B cell (primary cell): ENCODE measurements around the gene TENM4. TPM values are rescaled to one million over a fixed set of nuclear protein-coding genes. Genes with fewer than 3 reads are reported as not detected.

Experiments
- ATAC-seq: fragments of 200-7000 bp; cut with Tn5 transposase; one replicate; pipeline ENCODE4 v1.10.0; 2021; ENCODE audit warnings: low read depth, mild to moderate bottlenecking, moderate number of reproducible peaks, moderate library complexity
- CTCF ChIA-PET: fragments of 350-600 bp; sonication (Branson Sonifier 250); formaldehyde crosslinking; loops from one replicate; lab custom pipeline; 2021; ENCODE audit warnings: antibody characterized with exemption, inconsistent platforms; lab: Charles Lee
- POLR2A ChIA-PET: fragments of 350-600 bp; sonication (Branson Sonifier 250); formaldehyde crosslinking; loops from one replicate; lab custom pipeline; 2021; ENCODE audit warnings: antibody characterized with exemption; lab: Charles Lee
- DNase-seq: peaks from one replicate; pipeline ENCODE4 v3.0.0; 2013
- H2AFZ ChIP-seq: 2 replicates; pipeline ENCODE4 v1.6.1; 2012; ENCODE audit warnings: mild to moderate bottlenecking, low read depth, low read length; ENCODE audit not compliant: insufficient read depth, poor library complexity, severe bottlenecking
- H3K27ac ChIP-seq, 2 donors: 1 replicate in 1 of 2; 2 replicates in 1 of 2; pipeline ENCODE4 v1.5.1; 2012 to 2013; ENCODE audit warnings: low read length in 2 of 2, mild to moderate bottlenecking in 2 of 2, moderate library complexity in 1 of 2
- H3K27me3 ChIP-seq, 4 experiments: fragments of 200-600 bp in 1 of 4; sonication (generic) in 1 of 4; replicated peaks in 1 of 4; 1 replicate in 2 of 4; 2 replicates in 2 of 4; pipeline versions ENCODE4 v1.6.1 to v1.7.0; 2013 to 2016; ENCODE audit warnings: low read length in 3 of 4, mild to moderate bottlenecking in 2 of 4, mixed read lengths in 1 of 4, moderate library complexity in 1 of 4; ENCODE audit not compliant: insufficient read depth in 4 of 4, control insufficient read depth in 3 of 4; ENCODE audit errors: control extremely low read depth in 1 of 4
- H3K36me3 ChIP-seq, 2 experiments: replicated peaks in 1 of 2; 1 replicate in 1 of 2; 2 replicates in 1 of 2; pipeline versions ENCODE4 v1.6.1 to v1.7.1; 2013; ENCODE audit warnings: low read length in 1 of 2; ENCODE audit not compliant: insufficient read depth in 2 of 2, control insufficient read depth in 1 of 2; ENCODE audit errors: control extremely low read depth in 1 of 2, extremely low read depth in 1 of 2
- H3K4me1 ChIP-seq, 2 donors: fragments of 200-600 bp in 1 of 2; sonication (generic) in 1 of 2; 1 replicate in 1 of 2; 2 replicates in 1 of 2; pipeline versions ENCODE4 v1.5.1 to v1.6.1; 2013 to 2017; ENCODE audit warnings: low read length in 2 of 2; ENCODE audit not compliant: control insufficient read depth in 2 of 2, insufficient read depth in 2 of 2
- H3K4me2 ChIP-seq: replicated peaks from 2 replicates; pipeline ENCODE3; 2012; ENCODE audit warnings: mild to moderate bottlenecking, low read depth, low read length; ENCODE audit not compliant: poor library complexity, severe bottlenecking
- H3K4me3 ChIP-seq, 5 experiments: fragments of 200-600 bp in 1 of 5; sonication (generic) in 1 of 5; 1 replicate in 3 of 5; 2 replicates in 2 of 5; pipeline versions ENCODE4 v1.5.1 to v1.7.0; 2011 to 2016; ENCODE audit warnings: low read length in 4 of 5, mild to moderate bottlenecking in 4 of 5, low read depth in 2 of 5, control low read depth in 1 of 5, moderate library complexity in 1 of 5; ENCODE audit not compliant: insufficient read depth in 1 of 5; ENCODE audit errors: control extremely low read depth in 1 of 5, extremely low read depth in 1 of 5
- H3K79me2 ChIP-seq: fragments of 200-600 bp; sonication (generic); one replicate; pipeline ENCODE4 v1.6.0; 2016; ENCODE audit warnings: low read length; ENCODE audit not compliant: control insufficient read depth, insufficient read depth
- H3K9ac ChIP-seq: fragments of 200-600 bp; sonication (generic); 2 replicates; pipeline ENCODE4 v1.6.1; 2017; ENCODE audit warnings: mild to moderate bottlenecking, low read length, moderate library complexity
- H3K9me3 ChIP-seq, 3 donors: one replicate each; pipeline versions ENCODE4 v1.6.1 to v1.7.1; 2013; ENCODE audit warnings: low read length in 2 of 3; ENCODE audit not compliant: control insufficient read depth in 2 of 3, insufficient read depth in 1 of 3; ENCODE audit errors: control extremely low read depth in 1 of 3
- H4K20me1 ChIP-seq: 2 replicates; pipeline ENCODE4 v1.6.0; 2012; ENCODE audit warnings: mild to moderate bottlenecking, low read length; ENCODE audit not compliant: insufficient read depth, control insufficient read depth, poor library complexity, severe bottlenecking
- H3K27ac Mint-ChIP-seq: one replicate; pipeline ENCODE4 v1.8.0; 2021; ENCODE audit warnings: mixed read lengths
- H3K27me3 Mint-ChIP-seq: one replicate; pipeline ENCODE4 v1.8.0; 2021; ENCODE audit warnings: mixed read lengths
- H3K4me1 Mint-ChIP-seq: one replicate; pipeline ENCODE4 v1.8.0; 2021; ENCODE audit warnings: mixed read lengths
- H3K4me3 Mint-ChIP-seq: one replicate; pipeline ENCODE4 v1.8.0; 2021; ENCODE audit warnings: mixed read lengths
- H3K9me3 Mint-ChIP-seq: one replicate; pipeline ENCODE4 v1.8.0; 2022; ENCODE audit warnings: mixed read lengths; ENCODE audit not compliant: insufficient read depth
- CTCF ChIP-seq: fragments of 200-600 bp; IDR thresholded peaks from one replicate; pipeline ENCODE4 v1.8.0; 2022; ENCODE audit warnings: antibody characterized with exemption, mild to moderate bottlenecking
- EZH2 ChIP-seq: IDR thresholded peaks from 2 replicates; pipeline ENCODE4 v1.6.1; 2012; ENCODE audit warnings: borderline replicate concordance, low read depth, mild to moderate bottlenecking, moderate library complexity, low read length; ENCODE audit not compliant: insufficient read depth, poor library complexity, severe bottlenecking
- WGBS: methylation state at CpG from one replicate; pipeline ENCODE4 v1.1.5; 2013; ENCODE audit warnings: missing lambda C conversion rate; ENCODE audit not compliant: insufficient coverage; 5-methylcytosine and 5-hydroxymethylcytosine counted together
- intact Hi-C: fragments of 100-400 bp; cut with micrococcal nuclease; formaldehyde crosslinking; loops from one replicate; pipeline ENCODE4 v1.10.0; 2022
- polyA plus RNA-seq: library from polyadenylated mRNA; depleted of rRNA; stranded (reverse); fragments of >200 nt; gene quantifications from 2 replicates; pipeline ENCODE4 v1.2.3, GENCODE V29; 2012
- total RNA-seq, 2 donors: library from RNA; stranded (reverse); fragments of 120-200 nt in 1 of 2; gene quantifications; 1 replicate in 1 of 2; 2 replicates in 1 of 2; pipeline versions ENCODE4 v1.2.3 to v1.2.4, GENCODE V29; 2013 to 2022

TENM4 gene
- total and polyA plus RNA-seq, 2 donors (not counting 1 experiment from before 2014, with no cell fraction given) = 0.09 to 5.7 TPM

DNA sequence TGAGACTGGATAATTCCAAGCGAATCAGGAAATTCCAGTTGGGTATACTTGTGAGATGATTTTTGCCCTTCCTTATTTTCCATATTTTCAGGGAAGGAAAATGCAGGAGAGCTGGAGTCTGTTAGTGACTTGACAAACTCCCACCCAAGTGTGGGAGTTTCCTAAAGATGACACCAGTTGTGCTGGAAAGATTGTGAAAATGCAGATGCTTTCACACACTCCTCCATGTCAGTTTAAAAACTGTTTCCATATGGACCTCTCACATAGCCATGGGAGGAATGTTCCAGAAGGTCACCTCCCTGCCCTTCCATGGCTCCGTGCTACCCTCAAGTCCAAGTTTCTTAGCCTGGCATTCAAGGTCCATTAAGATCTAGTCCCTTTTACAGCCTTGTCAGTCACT lies 515.4 kb downstream of the TENM4 start:
- CTCF ChIA-PET = no interaction called here
- H3K27ac Mint-ChIP-seq = no peak overlapping the region
- TF ChIP-seq EZH2 (no peak), CTCF (no peak)
- Histone ChIP-seq H3K27me3 (no peaks in the 10 kb centered on the region), H3K27ac (no peak overlapping the region), H3K4me2 (no peak overlapping the region), H3K79me2 (no peaks in the 10 kb centered on the region), H4K20me1 (no peaks in the 10 kb centered on the region), H3K4me1 (no peaks in the 10 kb centered on the region), H3K36me3 (no peaks in the 10 kb centered on the region), H3K4me3 (no peak overlapping the region), H3K9ac (no peak overlapping the region), H3K9me3 (no peaks in the 10 kb centered on the region), H2AFZ (no peak overlapping the region)
- no peaks in the 10 kb centered on the region for H3K4me1 Mint-ChIP-seq
- POLR2A ChIA-PET = no interaction called here
- H3K9me3 Mint-ChIP-seq = no peaks in the 10 kb centered on the region
- ATAC-seq (no peak), DNase-seq (no peak)
- no peak overlapping the region for H3K4me3 Mint-ChIP-seq
- WGBS = 80% methylated on average over 1 of the region's 2 CpGs
- peaks cover 35% of the 10 kb centered on the region for H3K27me3 Mint-ChIP-seq
- intact Hi-C loops = no loop called here

DNA sequence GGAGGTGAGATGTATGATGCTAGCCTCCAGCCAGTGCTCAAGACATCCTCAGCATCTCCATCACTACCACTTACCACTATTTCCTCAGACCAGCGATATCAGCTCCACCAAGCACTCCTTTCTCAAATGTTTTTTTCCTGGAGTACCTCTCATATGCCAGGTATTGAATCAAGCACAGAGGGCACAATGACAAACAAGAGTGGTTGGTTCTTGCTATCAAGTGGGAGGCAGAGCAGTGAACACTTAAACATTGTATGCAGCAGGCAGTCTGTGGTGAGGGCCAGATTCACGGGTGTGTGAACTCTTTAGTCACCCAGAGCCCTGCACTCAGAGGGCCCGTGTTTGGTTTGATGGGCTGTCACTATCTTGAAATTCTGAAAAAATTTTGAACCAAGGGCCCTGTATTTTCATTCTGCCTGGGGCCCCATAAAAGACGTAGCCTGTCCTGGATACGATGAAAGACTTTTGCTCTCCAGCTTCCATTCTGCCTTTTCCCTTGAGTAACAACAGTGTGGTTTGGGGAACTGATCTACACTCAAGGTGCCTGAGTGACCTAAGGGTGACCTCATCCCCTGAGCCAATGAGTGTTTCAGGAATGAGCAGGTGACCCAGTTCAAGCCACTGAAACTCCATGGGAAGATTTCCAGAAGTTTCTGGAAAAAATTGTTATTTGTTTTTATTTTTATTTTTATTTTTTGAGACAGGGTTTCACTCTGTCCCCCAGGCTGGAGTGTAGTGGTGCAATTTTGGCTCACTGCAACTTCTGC lies 517.8 kb downstream of the TENM4 start:
- peaks cover 26% of the 10 kb centered on the region for H3K27me3 Mint-ChIP-seq
- no peak overlapping the region for H3K27ac ChIP-seq
- no peak overlapping the region for H3K4me2 ChIP-seq
- no peak overlapping the region for H3K9ac ChIP-seq
- intact Hi-C loops = no loop called here
- ATAC-seq = no peak
- H3K36me3 ChIP-seq = no peaks in the 10 kb centered on the region
- CTCF ChIA-PET = interaction anchor here (0.5 kb wide), 1 partner anchor 117 kb away, joined by 3 read pairs; no protein-coding TSS in a partner anchor
- POLR2A ChIA-PET = no interaction called here
- H3K4me3 Mint-ChIP-seq = no peak overlapping the region
- no peaks in the 10 kb centered on the region for H3K79me2 ChIP-seq
- no peak overlapping the region for H2AFZ ChIP-seq
- no peaks in the 10 kb centered on the region for H3K4me1 ChIP-seq
- H4K20me1 ChIP-seq = no peaks in the 10 kb centered on the region
- no peaks in the 10 kb centered on the region for H3K27me3 ChIP-seq
- no peak overlapping the region for H3K27ac Mint-ChIP-seq
- DNase-seq = no peak
- no peak overlapping the region for H3K4me3 ChIP-seq
- no peaks in the 10 kb centered on the region for H3K4me1 Mint-ChIP-seq
- TF ChIP-seq EZH2 (no peak), CTCF (no peak)
- H3K9me3 Mint-ChIP-seq = no peaks in the 10 kb centered on the region
- 91% methylated on average over 3 of the region's 5 CpGs for WGBS
- no peaks in the 10 kb centered on the region for H3K9me3 ChIP-seq
